Adrenal gland (tissue), 5 donors: ENCODE data around the gene VARS2.

Source experiments
- POLR2A ChIP-seq, 2 donors: fragments of 450-650 bp; IDR thresholded peaks; one replicate each; pipeline ENCODE4 v1.6.1; 2017; ENCODE audit warnings: antibody characterized with exemption in 2 of 2, mild to moderate bottlenecking in 2 of 2, moderate library complexity in 1 of 2
- TF ChIP-seq, protein P1 (sequence below), 6 experiments: fragments of 450-650 bp in 4 of 6; fragments of 200-600 bp in 2 of 6; sonication (generic) in 1 of 6; IDR thresholded peaks; 1 replicate in 5 of 6; 2 replicates in 1 of 6; pipeline versions ENCODE4 v1.5.1 to v1.8.0; 2016 to 2021; ENCODE audit warnings: antibody characterized with exemption in 6 of 6, mild to moderate bottlenecking in 2 of 6, moderate library complexity in 1 of 6
- donor health status: DM: no; HTN: no; CAD: no.

DNA sequence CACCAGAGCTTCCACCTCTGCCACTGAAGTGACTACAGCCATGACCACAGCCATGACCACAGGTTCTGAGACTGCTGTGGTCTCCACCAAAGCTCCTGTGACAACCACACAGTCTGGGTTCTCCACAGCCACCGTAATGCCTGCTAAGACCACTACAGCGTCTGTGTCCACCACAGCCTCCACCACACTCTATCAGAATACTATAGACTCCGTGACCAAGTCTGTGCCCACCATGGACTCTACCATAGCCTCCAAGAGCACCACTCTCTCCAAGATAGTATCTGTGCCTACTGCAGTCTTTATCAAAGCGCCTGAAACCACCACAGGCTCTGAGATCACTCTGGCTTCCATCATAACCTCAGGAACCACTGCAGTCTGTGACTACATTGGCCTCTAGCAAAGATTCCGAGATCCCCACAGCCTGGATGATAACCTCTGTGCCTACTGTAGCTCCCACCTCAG is 51.1 kb downstream of the VARS2 start:
- TF ChIP-seq, protein P1, sequence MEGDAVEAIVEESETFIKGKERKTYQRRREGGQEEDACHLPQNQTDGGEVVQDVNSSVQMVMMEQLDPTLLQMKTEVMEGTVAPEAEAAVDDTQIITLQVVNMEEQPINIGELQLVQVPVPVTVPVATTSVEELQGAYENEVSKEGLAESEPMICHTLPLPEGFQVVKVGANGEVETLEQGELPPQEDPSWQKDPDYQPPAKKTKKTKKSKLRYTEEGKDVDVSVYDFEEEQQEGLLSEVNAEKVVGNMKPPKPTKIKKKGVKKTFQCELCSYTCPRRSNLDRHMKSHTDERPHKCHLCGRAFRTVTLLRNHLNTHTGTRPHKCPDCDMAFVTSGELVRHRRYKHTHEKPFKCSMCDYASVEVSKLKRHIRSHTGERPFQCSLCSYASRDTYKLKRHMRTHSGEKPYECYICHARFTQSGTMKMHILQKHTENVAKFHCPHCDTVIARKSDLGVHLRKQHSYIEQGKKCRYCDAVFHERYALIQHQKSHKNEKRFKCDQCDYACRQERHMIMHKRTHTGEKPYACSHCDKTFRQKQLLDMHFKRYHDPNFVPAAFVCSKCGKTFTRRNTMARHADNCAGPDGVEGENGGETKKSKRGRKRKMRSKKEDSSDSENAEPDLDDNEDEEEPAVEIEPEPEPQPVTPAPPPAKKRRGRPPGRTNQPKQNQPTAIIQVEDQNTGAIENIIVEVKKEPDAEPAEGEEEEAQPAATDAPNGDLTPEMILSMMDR (IDR thresholded peaks at IDR 0.05) = no peak
- TF ChIP-seq POLR2A (IDR thresholded peaks at IDR 0.05) = no peak
